Kidney (tissue), 14 donors: Measurements from ENCODE around the gene KCNRG. TPM values are rescaled to one million over a fixed set of nuclear protein-coding genes. Genes with fewer than 3 reads are reported as not detected.
A peak's percentile ranks its signal among the peaks of the same experiment; 100 is the strongest.

Experiments used
- DNase-seq, 5 donors: peaks; one replicate each; pipeline ENCODE4 v3.0.0-alpha.2; 2013 to 2020
- FAIRE-seq: peaks from 2 replicates; lab custom pipeline; 2012; peaks lifted over from hg19 to GRCh38; lab: Jason Lieb, UNC
- H3K27ac ChIP-seq, 2 donors: one replicate each; pipeline ENCODE4 v1.7.0; 2013; ENCODE audit warnings: low read depth in 2 of 2, low read length in 2 of 2, inconsistent platforms in 1 of 2
- H3K27me3 ChIP-seq: one replicate; pipeline ENCODE4 v1.7.1; 2013; ENCODE audit warnings: low read length, inconsistent platforms; ENCODE audit not compliant: control insufficient read depth, insufficient read depth
- H3K36me3 ChIP-seq, 3 donors: one replicate each; pipeline versions ENCODE4 v1.7.0 to v1.7.1; 2013; ENCODE audit warnings: low read length in 3 of 3, control low read depth in 1 of 3, inconsistent platforms in 1 of 3; ENCODE audit not compliant: insufficient read depth in 3 of 3, control insufficient read depth in 2 of 3
- H3K4me1 ChIP-seq, 3 donors: one replicate each; pipeline versions ENCODE4 v1.7.0 to v1.7.1; 2013; ENCODE audit warnings: low read length in 3 of 3, inconsistent platforms in 1 of 3, low read depth in 1 of 3; ENCODE audit not compliant: control insufficient read depth in 2 of 3, insufficient read depth in 2 of 3
- H3K4me3 ChIP-seq, 3 donors: one replicate each; pipeline versions ENCODE4 v1.7.0 to v1.8.1; 2013; ENCODE audit warnings: low read length in 3 of 3, control low read depth in 1 of 3, inconsistent platforms in 1 of 3
- H3K9ac ChIP-seq, 3 donors: one replicate each; pipeline versions ENCODE4 v1.7.0 to v1.7.1; 2013; ENCODE audit warnings: low read length in 3 of 3, control low read depth in 1 of 3, inconsistent platforms in 1 of 3
- H3K9me3 ChIP-seq, 3 donors: one replicate each; pipeline versions ENCODE4 v1.7.0 to v1.7.1; 2013; ENCODE audit warnings: low read length in 3 of 3, control low read depth in 1 of 3, inconsistent platforms in 1 of 3; ENCODE audit not compliant: control insufficient read depth in 2 of 3, insufficient read depth in 1 of 3
- intact Hi-C: fragments of 100-400 bp; cut with DNase I; formaldehyde crosslinking; loops from one replicate; pipeline ENCODE4 v1.11.1; 2022
- polyA plus RNA-seq: library from polyadenylated mRNA; stranded (reverse); fragments of 350-450 nt; fragmentation: Illumina TruSeq; extraction: RNeasy Lipid Tissue Mini Kit (QIAGEN cat#74804); gene quantifications from one replicate; pipeline ENCODE4 v1.2.3, GENCODE V29; 2014; ENCODE audit warnings: low read depth, low replicate concordance; ENCODE audit not compliant: insufficient read depth
- total RNA-seq: library from RNA; stranded (reverse); fragmentation: NEBNext Ultra II Directional; extraction: Animal tissue kit (Norgen Biotek cat#: 25700); gene quantifications from one replicate; pipeline ENCODE4 v1.2.1, GENCODE V29; 2021
- TF ChIP-seq, protein P1 (sequence below): IDR thresholded peaks from 3 replicates; pipeline ENCODE4 v1.5.1; 2012; ENCODE audit warnings: mild to moderate bottlenecking, moderate library complexity, borderline replicate concordance; ENCODE audit not compliant: insufficient read depth; ENCODE audit errors: extremely low read depth
- donor health status: control.
- donor health status: control.
- donor health status: control.
- donor health status: control.
- donor health status: control.
- donor health status: DM: yes; HTN: yes; CAD: no.
- donor health status: Normal renal cell carcinoma (clear cell type).

The KCNRG gene
- total and polyA plus RNA-seq, 2 donors from 2014 or later = 0.34 to 0.69 TPM

DNA sequence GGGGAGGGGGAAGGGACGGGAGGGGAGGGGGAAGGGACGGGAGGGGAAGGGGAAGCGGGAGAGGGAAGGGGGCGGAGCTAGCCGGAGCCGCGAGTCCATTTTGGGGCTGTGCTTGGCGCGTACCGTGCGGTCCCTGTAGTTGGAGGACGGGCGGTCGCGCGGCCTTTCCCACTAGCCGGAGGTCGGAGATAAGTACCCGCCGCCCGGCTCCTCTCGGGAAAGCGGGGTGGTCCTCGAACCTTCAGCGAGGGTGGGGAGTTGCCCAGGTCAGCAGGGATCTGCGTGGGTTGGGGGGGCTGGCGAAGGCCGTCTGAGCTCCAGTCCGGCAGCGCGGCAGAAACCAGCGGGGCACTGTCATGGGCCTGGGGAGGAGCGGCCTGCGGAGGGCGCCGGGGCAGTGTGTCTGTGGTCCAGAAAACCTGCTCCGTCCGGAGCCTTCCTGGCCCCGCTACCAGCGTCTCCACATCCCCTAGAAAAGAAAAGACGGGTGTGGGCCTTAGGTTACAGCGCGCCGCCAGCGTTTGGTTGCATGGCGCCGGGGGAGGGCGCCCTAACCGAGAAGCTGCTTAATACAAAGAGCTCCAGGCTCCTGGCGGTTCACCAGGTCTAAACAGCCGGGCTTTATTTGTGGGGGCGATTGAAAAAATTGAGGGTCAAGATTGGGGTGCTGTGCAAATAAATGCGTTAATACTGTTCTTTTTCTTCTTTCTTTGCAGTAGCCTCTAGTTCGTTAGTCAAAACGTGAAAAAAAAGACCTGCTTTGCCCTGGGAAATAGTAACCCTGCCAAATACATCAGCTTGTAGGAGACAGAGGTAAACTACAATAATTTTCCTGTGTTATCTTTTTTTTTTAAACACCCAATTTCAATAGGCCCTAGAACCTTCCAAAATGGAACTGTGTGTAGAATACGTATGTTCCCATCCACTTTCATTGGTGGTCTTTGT lies 18.0 kb upstream of the KCNRG start, which contains the start of gene TRIM13:
TRIM13 (plus strand) TSS at position 92 of the 945 bp plus-strand sequence. CDS start 14,899 bp downstream, outside the sequence.
- H3K36me3 ChIP-seq = peaks cover 0 to 9% (median 4%) of the 10 kb centered on the region in 3 donors
- H3K27ac ChIP-seq = peak within 1 kb of the TSS; percentile 98 to 99
- H3K27me3 ChIP-seq = no peaks in the 10 kb centered on the region
- FAIRE-seq (no peak), DNase-seq (peak; percentile 93 to 97 (median 96))
- peak within 1 kb of the TSS; percentile 80 to 90 (median 88) for H3K4me3 ChIP-seq
- intact Hi-C loops = no loop called here
- TF ChIP-seq, protein P1, sequence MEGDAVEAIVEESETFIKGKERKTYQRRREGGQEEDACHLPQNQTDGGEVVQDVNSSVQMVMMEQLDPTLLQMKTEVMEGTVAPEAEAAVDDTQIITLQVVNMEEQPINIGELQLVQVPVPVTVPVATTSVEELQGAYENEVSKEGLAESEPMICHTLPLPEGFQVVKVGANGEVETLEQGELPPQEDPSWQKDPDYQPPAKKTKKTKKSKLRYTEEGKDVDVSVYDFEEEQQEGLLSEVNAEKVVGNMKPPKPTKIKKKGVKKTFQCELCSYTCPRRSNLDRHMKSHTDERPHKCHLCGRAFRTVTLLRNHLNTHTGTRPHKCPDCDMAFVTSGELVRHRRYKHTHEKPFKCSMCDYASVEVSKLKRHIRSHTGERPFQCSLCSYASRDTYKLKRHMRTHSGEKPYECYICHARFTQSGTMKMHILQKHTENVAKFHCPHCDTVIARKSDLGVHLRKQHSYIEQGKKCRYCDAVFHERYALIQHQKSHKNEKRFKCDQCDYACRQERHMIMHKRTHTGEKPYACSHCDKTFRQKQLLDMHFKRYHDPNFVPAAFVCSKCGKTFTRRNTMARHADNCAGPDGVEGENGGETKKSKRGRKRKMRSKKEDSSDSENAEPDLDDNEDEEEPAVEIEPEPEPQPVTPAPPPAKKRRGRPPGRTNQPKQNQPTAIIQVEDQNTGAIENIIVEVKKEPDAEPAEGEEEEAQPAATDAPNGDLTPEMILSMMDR = peak; percentile 56
- peak within 1 kb of the TSS; percentile 83 to 89 (median 87) for H3K9ac ChIP-seq
- peaks cover 3 to 23% (median 11%) of the 10 kb centered on the region in 3 donors for H3K4me1 ChIP-seq
- H3K9me3 ChIP-seq = no peaks in the 10 kb centered on the region

DNA sequence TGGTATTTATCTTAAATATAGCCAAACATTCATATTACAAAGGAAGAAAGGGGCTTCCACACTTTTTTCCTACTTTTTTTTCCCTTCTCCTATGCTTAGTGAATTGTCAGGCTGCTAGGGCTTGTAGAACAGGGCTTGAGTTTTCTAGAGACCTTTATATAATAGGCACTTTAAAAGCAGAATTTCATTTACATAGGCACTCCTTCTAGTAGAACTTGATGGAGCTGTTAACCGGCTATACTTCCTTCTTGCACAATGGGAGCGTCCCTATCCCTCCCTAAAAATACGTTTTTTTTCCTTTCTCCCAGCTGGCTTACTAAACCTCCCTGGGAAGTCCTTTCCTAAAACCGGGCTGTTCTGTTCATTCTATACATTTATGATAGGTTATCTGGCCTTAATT lies 17.3 kb upstream of the KCNRG start:
- intact Hi-C loops = no loop called here
- Histone ChIP-seq H3K9ac (peak overlapping the region; percentile 81 to 89 (median 87)), H3K36me3 (peaks cover 0 to 9% (median 4%) of the 10 kb centered on the region in 3 donors), H3K4me1 (peaks cover 3 to 23% (median 11%) of the 10 kb centered on the region in 3 donors), H3K27ac (peak overlapping the region; percentile 98 to 99), H3K4me3 (peak overlapping the region; percentile 80 to 90 (median 88)), H3K9me3 (no peaks in the 10 kb centered on the region), H3K27me3 (no peaks in the 10 kb centered on the region)
- FAIRE-seq (no peak), DNase-seq (peak in 2 of 5 donors; percentile 30 to 39)
- TF ChIP-seq, protein P1 = no peak

DNA sequence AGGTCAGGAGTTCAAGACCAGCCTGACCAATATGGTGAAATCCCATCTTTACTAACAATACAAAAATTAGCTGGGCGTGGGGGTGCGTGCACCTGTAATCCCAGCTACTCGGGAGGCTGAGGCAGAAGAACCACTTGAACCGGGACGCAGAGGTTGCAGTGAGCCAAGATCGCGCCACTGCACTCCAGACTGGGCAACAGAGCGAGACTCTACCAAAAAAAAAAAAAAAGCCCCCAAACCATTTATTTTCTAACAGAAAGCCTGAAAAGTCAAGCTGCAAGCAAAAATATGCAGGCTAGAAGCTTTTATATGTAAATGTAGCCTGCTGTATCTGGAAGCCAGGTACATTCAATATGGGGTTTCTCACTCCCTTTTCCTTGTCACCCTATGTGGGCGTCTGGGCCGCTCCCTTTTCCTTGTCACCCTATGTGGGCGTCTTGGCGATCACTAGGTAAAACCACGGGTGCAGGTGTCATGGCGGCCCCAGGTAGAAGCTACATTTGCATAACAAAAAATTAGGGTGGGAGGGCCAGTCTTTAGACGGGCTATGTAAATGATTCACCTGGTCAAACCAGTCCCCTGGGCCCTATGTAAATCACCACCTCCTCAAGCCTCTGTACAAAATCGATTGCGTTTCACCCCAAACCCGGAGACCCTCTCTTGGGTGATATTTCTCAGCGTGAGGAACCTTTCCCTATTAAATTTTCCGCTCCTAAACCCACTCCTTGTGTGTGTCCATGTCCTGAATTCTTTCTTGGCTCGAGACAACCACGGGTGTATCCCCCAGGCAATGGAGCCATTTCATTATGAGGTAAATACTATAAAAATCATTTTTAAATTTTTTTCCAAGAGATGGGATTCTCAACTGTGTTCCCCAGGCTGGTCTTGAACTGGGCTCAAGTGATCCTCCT lies 16.3 kb upstream of the KCNRG start:
- peak overlapping the region in 1 of 3 donors; percentile 81 for H3K9ac ChIP-seq
- peak overlapping the region in 1 of 2 donors; percentile 58 for H3K27ac ChIP-seq
- peaks cover 0 to 9% (median 4%) of the 10 kb centered on the region in 3 donors for H3K36me3 ChIP-seq
- intact Hi-C loops = no loop called here
- no peak for DNase-seq
- TF ChIP-seq, protein P1 = no peak
- no peaks in the 10 kb centered on the region for H3K27me3 ChIP-seq
- peak overlapping the region in 2 of 3 donors; percentile 80 to 88 for H3K4me3 ChIP-seq
- no peaks in the 10 kb centered on the region for H3K9me3 ChIP-seq
- peaks cover 3 to 23% (median 11%) of the 10 kb centered on the region in 3 donors for H3K4me1 ChIP-seq
- FAIRE-seq = no peak
